Neutrophil (primary cell): ENCODE results near the gene BDH1.

Experiments
- H3K27ac ChIP-seq: fragments of 200-600 bp; sonication (generic); 2 replicates; pipeline ENCODE4 v1.5.1; 2016; ENCODE audit warnings: mild to moderate bottlenecking, moderate library complexity
- H3K27me3 ChIP-seq: fragments of 200-600 bp; sonication (generic); 2 replicates; pipeline ENCODE4 v1.6.0; 2016; ENCODE audit warnings: mild to moderate bottlenecking
- H3K36me3 ChIP-seq: fragments of 200-600 bp; sonication (generic); 2 replicates; pipeline ENCODE4 v1.5.1; 2017
- H3K4me1 ChIP-seq, 2 experiments: fragments of 200-600 bp in 1 of 2; sonication (generic) in 1 of 2; 1 replicate in 1 of 2; 2 replicates in 1 of 2; pipeline versions ENCODE4 v1.5.1 to v1.6.1; 2013 to 2016; ENCODE audit warnings: low read depth in 1 of 2, low read length in 1 of 2, mild to moderate bottlenecking in 1 of 2, moderate library complexity in 1 of 2; ENCODE audit not compliant: control insufficient read depth in 1 of 2, insufficient read depth in 1 of 2
- H3K4me3 ChIP-seq, 2 experiments: fragments of 200-600 bp in 1 of 2; sonication (generic) in 1 of 2; 1 replicate in 1 of 2; 2 replicates in 1 of 2; pipeline ENCODE4 v1.5.1; 2013 to 2016; ENCODE audit warnings: low read depth in 1 of 2, low read length in 1 of 2, mild to moderate bottlenecking in 1 of 2, moderate library complexity in 1 of 2
- H3K9me3 ChIP-seq: fragments of 200-600 bp; sonication (generic); 2 replicates; pipeline ENCODE4 v1.5.1; 2016
- CTCF ChIP-seq: fragments of 200-600 bp; sonication (generic); IDR thresholded peaks from 2 replicates; pipeline ENCODE4 v1.5.1; 2016; ENCODE audit warnings: antibody characterized with exemption

The BDH1 gene

GRCh38 chr3:197598404-197598980 lies 42.7 kb upstream of the BDH1 start:
- Histone ChIP-seq H3K4me1 (no peaks in the 10 kb centered on the region), H3K36me3 (no peaks in the 10 kb centered on the region), H3K27me3 (no peaks in the 10 kb centered on the region), H3K27ac (no peak overlapping the region), H3K4me3 (no peak overlapping the region), H3K9me3 (no peaks in the 10 kb centered on the region)
- TF ChIP-seq CTCF: no peak

GRCh38 chr3:197597335-197597734 lies 41.6 kb upstream of the BDH1 start:
- Histone ChIP-seq H3K4me1 (no peaks in the 10 kb centered on the region), H3K36me3 (no peaks in the 10 kb centered on the region), H3K9me3 (no peaks in the 10 kb centered on the region), H3K27ac (no peak overlapping the region), H3K27me3 (no peaks in the 10 kb centered on the region), H3K4me3 (no peak overlapping the region)
- no peak for TF ChIP-seq CTCF

- H3K4me1 ChIP-seq: no peaks in the 10 kb centered on the region
- H3K27me3 ChIP-seq: no peaks in the 10 kb centered on the region
- no peaks in the 10 kb centered on the region for H3K9me3 ChIP-seq
- TF ChIP-seq CTCF: no peak
- H3K4me3 ChIP-seq: no peak overlapping the region
- H3K36me3 ChIP-seq: no peaks in the 10 kb centered on the region
- H3K27ac ChIP-seq: no peak overlapping the region
These were observed 39.9 kb upstream of the BDH1 start for GRCh38 chr3:197595470-197596185.

DNA sequence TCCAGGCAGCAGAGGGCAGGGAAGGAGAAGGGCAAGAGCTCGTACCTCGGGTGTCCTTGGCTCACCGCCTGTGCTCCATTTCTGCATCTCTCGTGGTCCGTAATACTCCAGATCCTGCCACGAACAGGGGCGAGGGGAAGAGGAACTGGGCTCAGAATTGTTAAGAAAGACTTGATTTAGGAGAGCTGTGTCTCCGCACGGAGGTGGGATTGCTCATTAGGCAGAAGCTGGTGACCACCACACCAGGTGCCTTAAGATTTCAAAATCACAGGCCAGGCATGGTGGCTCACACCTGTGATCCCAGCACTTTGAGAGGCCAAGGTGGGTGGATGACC lies 37.2 kb upstream of the BDH1 start:
- Histone ChIP-seq H3K9me3 (no peaks in the 10 kb centered on the region), H3K36me3 (no peaks in the 10 kb centered on the region), H3K4me1 (no peaks in the 10 kb centered on the region), H3K4me3 (no peak overlapping the region), H3K27me3 (no peaks in the 10 kb centered on the region), H3K27ac (no peak overlapping the region)
- no peak for TF ChIP-seq CTCF

GRCh38 chr3:197592361-197593045 lies 36.7 kb upstream of the BDH1 start:
- Histone ChIP-seq H3K27ac (no peak overlapping the region), H3K4me1 (no peaks in the 10 kb centered on the region), H3K36me3 (no peaks in the 10 kb centered on the region), H3K27me3 (no peaks in the 10 kb centered on the region), H3K4me3 (no peak overlapping the region), H3K9me3 (no peaks in the 10 kb centered on the region)
- TF ChIP-seq CTCF: no peak
